ENCODE results near the gene EPHB2. TPM values are rescaled to one million over a fixed set of nuclear protein-coding genes. Genes with fewer than 3 reads are reported as not detected.

The EPHB2 gene
- total and polyA plus RNA-seq, 2 of the 13 experiments (the other 11 are each of a cell fraction or from before 2014, with no cell fraction given), result 0.03 to 0.11 TPM

DNA sequence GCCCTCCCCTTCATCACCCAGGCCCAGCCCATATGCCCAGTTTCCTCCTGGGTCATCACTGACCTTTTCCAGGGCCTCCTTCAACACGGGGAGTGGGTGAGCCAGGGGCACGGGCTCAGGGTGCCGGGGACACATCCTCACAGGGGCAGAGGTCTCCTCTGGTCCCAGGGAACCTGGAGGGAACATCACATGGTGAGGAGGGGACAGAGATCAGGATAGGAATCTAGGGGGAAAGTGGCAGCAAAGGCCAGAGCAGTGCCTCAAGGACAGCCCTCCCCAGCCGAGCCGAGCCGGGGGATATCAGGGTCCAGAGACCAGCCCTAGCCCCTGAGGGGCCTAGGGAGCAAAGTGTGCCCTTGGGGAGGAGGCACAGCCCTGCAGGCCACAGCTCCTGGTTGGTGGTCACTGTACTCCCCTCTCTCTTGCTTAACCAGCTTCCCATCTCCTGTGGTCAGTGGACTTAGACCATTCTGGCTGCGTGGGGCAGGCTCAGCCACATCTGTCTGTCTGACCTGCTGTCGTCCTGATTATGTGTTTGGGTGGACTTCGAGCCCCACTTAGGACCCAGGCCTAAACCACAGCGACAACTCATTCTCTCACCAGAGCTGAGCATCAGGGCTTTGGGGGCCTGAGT is 252.5 kb downstream of the EPHB2 start (continued):
- TF ChIP-seq, protein P1, sequence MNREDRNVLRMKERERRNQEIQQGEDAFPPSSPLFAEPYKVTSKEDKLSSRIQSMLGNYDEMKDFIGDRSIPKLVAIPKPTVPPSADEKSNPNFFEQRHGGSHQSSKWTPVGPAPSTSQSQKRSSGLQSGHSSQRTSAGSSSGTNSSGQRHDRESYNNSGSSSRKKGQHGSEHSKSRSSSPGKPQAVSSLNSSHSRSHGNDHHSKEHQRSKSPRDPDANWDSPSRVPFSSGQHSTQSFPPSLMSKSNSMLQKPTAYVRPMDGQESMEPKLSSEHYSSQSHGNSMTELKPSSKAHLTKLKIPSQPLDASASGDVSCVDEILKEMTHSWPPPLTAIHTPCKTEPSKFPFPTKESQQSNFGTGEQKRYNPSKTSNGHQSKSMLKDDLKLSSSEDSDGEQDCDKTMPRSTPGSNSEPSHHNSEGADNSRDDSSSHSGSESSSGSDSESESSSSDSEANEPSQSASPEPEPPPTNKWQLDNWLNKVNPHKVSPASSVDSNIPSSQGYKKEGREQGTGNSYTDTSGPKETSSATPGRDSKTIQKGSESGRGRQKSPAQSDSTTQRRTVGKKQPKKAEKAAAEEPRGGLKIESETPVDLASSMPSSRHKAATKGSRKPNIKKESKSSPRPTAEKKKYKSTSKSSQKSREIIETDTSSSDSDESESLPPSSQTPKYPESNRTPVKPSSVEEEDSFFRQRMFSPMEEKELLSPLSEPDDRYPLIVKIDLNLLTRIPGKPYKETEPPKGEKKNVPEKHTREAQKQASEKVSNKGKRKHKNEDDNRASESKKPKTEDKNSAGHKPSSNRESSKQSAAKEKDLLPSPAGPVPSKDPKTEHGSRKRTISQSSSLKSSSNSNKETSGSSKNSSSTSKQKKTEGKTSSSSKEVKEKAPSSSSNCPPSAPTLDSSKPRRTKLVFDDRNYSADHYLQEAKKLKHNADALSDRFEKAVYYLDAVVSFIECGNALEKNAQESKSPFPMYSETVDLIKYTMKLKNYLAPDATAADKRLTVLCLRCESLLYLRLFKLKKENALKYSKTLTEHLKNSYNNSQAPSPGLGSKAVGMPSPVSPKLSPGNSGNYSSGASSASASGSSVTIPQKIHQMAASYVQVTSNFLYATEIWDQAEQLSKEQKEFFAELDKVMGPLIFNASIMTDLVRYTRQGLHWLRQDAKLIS (CRISPR knock-in tag; IDR thresholded peaks at IDR 0.05), result no peak
- TF ChIP-seq, protein P2, sequence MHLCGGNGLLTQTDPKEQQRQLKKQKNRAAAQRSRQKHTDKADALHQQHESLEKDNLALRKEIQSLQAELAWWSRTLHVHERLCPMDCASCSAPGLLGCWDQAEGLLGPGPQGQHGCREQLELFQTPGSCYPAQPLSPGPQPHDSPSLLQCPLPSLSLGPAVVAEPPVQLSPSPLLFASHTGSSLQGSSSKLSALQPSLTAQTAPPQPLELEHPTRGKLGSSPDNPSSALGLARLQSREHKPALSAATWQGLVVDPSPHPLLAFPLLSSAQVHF (CRISPR knock-in tag; IDR thresholded peaks at IDR 0.05), result no peak
- TF ChIP-seq FOXK1 (CRISPR knock-in tag; IDR thresholded peaks at IDR 0.05; ENCODE audit: borderline replicate concordance, low read depth) (no peak), EED (CRISPR knock-in tag; IDR thresholded peaks at IDR 0.05) (0 out of 2 replicates have a peak, but pooled peaks have one; percentile 60), ZNF33B (CRISPR knock-in tag; IDR thresholded peaks at IDR 0.05) (no peak; the same call in 1 of the 2 replicates), THAP11 (CRISPR knock-in tag; IDR thresholded peaks at IDR 0.05) (peak; percentile 55), YY1 (IDR thresholded peaks at IDR 0.05; ENCODE audit: insufficient read depth, insufficient replicate concordance, low read depth, low read length) (no peak), ZNF629 (CRISPR knock-in tag; conservative IDR thresholded peaks at IDR 0.05) (peak; percentile 45; the same call in 1 of the 2 replicates), SMAD1 (CRISPR knock-in tag; IDR thresholded peaks at IDR 0.05; ENCODE audit: borderline replicate concordance, low read depth) (peak; percentile 53; the same call in 1 of the 2 replicates), ZC3H4 (CRISPR knock-in tag; IDR thresholded peaks at IDR 0.05; ENCODE audit: borderline replicate concordance) (no peak), ZNF34 (CRISPR knock-in tag; IDR thresholded peaks at IDR 0.05; ENCODE audit: borderline replicate concordance) (no peak), REL (CRISPR knock-in tag; conservative IDR thresholded peaks at IDR 0.05) (no peak), NR2C2 (CRISPR knock-in tag; IDR thresholded peaks at IDR 0.05; ENCODE audit: borderline replicate concordance) (peak; percentile 77), KMT2A (CRISPR knock-in tag; IDR thresholded peaks at IDR 0.05) (no peak), THYN1 (CRISPR knock-in tag; IDR thresholded peaks at IDR 0.05; ENCODE audit: borderline replicate concordance, low read depth) (no peak), CREB1 (IDR thresholded peaks at IDR 0.05) (no peak), CREB1 (CRISPR knock-in tag; IDR thresholded peaks at IDR 0.05) (no peak; the same call in 1 of the 2 replicates)
- TF ChIP-seq, protein P3, sequence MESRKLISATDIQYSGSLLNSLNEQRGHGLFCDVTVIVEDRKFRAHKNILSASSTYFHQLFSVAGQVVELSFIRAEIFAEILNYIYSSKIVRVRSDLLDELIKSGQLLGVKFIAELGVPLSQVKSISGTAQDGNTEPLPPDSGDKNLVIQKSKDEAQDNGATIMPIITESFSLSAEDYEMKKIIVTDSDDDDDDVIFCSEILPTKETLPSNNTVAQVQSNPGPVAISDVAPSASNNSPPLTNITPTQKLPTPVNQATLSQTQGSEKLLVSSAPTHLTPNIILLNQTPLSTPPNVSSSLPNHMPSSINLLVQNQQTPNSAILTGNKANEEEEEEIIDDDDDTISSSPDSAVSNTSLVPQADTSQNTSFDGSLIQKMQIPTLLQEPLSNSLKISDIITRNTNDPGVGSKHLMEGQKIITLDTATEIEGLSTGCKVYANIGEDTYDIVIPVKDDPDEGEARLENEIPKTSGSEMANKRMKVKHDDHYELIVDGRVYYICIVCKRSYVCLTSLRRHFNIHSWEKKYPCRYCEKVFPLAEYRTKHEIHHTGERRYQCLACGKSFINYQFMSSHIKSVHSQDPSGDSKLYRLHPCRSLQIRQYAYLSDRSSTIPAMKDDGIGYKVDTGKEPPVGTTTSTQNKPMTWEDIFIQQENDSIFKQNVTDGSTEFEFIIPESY (CRISPR knock-in tag; IDR thresholded peaks at IDR 0.05), result no peak
- TF ChIP-seq, protein P4, sequence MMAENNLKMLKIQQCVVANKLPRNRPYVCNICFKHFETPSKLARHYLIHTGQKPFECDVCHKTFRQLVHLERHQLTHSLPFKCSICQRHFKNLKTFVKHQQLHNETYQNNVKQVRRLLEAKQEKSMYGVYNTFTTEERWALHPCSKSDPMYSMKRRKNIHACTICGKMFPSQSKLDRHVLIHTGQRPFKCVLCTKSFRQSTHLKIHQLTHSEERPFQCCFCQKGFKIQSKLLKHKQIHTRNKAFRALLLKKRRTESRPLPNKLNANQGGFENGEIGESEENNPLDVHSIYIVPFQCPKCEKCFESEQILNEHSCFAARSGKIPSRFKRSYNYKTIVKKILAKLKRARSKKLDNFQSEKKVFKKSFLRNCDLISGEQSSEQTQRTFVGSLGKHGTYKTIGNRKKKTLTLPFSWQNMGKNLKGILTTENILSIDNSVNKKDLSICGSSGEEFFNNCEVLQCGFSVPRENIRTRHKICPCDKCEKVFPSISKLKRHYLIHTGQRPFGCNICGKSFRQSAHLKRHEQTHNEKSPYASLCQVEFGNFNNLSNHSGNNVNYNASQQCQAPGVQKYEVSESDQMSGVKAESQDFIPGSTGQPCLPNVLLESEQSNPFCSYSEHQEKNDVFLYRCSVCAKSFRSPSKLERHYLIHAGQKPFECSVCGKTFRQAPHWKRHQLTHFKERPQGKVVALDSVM (CRISPR knock-in tag; IDR thresholded peaks at IDR 0.05), result peak; percentile 50; the same call in 1 of the 2 replicates
- TF ChIP-seq, protein P5, sequence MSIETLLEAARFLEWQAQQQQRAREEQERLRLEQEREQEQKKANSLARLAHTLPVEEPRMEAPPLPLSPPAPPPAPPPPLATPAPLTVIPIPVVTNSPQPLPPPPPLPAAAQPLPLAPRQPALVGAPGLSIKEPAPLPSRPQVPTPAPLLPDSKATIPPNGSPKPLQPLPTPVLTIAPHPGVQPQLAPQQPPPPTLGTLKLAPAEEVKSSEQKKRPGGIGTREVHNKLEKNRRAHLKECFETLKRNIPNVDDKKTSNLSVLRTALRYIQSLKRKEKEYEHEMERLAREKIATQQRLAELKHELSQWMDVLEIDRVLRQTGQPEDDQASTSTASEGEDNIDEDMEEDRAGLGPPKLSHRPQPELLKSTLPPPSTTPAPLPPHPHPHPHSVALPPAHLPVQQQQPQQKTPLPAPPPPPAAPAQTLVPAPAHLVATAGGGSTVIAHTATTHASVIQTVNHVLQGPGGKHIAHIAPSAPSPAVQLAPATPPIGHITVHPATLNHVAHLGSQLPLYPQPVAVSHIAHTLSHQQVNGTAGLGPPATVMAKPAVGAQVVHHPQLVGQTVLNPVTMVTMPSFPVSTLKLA (IDR thresholded peaks at IDR 0.05), result no peak

All from HepG2 (cell line).